Skeletal muscle satellite cell (primary cell): ENCODE data around the gene TMPRSS13.
"Not testable (repeated sequence)": the region's sequence is repeated elsewhere in the genome, so short reads cannot be mapped to it uniquely, and the experiment has no call there.

ENCODE experiments used
- H3K27me3 ChIP-seq: 2 replicates; pipeline ENCODE4 v1.7.0; 2013; ENCODE audit warnings: low read length; ENCODE audit not compliant: control insufficient read depth, insufficient read depth
- H3K36me3 ChIP-seq: 2 replicates; pipeline ENCODE4 v1.7.0; 2013; ENCODE audit warnings: mild to moderate bottlenecking, control low read depth, low read length; ENCODE audit not compliant: insufficient read depth
- H3K4me1 ChIP-seq: 2 replicates; pipeline ENCODE4 v1.7.0; 2013; ENCODE audit warnings: low read length; ENCODE audit not compliant: control insufficient read depth, insufficient read depth
- H3K4me2 ChIP-seq: 2 replicates; pipeline ENCODE4 v1.7.0; 2013; ENCODE audit warnings: mild to moderate bottlenecking, low read length
- H3K4me3 ChIP-seq: 2 replicates; pipeline ENCODE4 v1.7.0; 2013; ENCODE audit warnings: low read length
- H3K9ac ChIP-seq: 2 replicates; pipeline ENCODE4 v1.7.0; 2013; ENCODE audit warnings: mild to moderate bottlenecking, low read depth, low read length, moderate library complexity
- H3K9me3 ChIP-seq: replicated peaks from 2 replicates; pipeline ENCODE4 v1.7.0; 2013; ENCODE audit warnings: mild to moderate bottlenecking, control low read depth, low read length

TMPRSS13 gene

GRCh38 chr11:117872420-117872961, 56.7 kb downstream of the TMPRSS13 start:
- Histone ChIP-seq H3K9ac (no peak overlapping the region), H3K4me2 (no peak overlapping the region), H3K36me3 (no peaks in the 10 kb centered on the region), H3K4me1 (no peaks in the 10 kb centered on the region), H3K4me3 (no peak overlapping the region), H3K27me3 (peaks cover 87% of the 10 kb centered on the region), H3K9me3 (no peaks in the 10 kb centered on the region)

DNA sequence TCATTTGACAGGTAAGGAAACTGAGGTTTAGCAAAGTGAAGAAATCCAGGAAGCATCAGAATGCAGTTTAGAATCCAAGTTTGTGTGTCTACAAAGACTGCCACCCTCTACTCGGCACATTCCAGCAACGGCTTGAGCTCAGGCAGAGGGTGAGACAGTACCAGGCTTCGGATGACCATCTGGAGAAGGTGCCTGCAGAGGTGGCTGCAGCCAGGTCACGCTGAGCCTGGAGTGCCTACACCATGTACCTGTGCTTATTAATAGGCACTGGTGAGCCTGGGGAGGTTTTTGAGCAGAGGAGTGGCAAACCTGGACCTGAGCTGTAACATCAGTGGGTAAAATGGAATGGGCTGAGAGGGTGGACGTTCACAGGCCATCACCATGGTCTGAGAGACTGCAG, 57.4 kb downstream of the TMPRSS13 start:
- H3K9me3 ChIP-seq, result no peaks in the 10 kb centered on the region
- H3K4me1 ChIP-seq, result no peaks in the 10 kb centered on the region
- no peak overlapping the region for H3K9ac ChIP-seq
- no peak overlapping the region for H3K4me2 ChIP-seq
- H3K27me3 ChIP-seq, result peaks cover 87% of the 10 kb centered on the region
- no peak overlapping the region for H3K4me3 ChIP-seq
- H3K36me3 ChIP-seq, result no peaks in the 10 kb centered on the region

DNA sequence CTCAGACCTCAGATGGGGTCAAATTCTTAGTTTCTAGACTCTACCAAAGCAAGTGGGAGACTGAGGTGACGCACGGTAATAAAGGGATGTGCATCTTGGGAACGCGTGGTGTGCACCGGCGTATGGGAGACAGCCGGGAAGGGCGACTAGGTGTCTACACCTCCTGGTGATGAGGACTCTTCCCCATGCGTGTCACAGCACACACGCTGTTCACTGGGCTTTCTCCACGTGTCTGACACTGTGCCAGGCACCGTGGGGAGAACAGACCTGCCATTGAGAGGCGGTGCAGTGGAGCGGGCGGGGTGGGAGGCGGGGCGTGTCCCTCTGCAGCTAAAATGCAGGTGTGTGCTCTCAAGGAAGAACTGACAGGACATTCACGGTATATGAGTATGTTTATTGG, 58.0 kb downstream of the TMPRSS13 start:
- H3K27me3 ChIP-seq, result peaks cover 91% of the 10 kb centered on the region
- H3K36me3 ChIP-seq, result no peaks in the 10 kb centered on the region
- H3K9me3 ChIP-seq, result no peaks in the 10 kb centered on the region
- no peak overlapping the region for H3K4me3 ChIP-seq
- no peak overlapping the region for H3K9ac ChIP-seq
- no peak overlapping the region for H3K4me2 ChIP-seq
- H3K4me1 ChIP-seq, result no peaks in the 10 kb centered on the region

- no peaks in the 10 kb centered on the region for H3K4me1 ChIP-seq
- H3K9me3 ChIP-seq, result no peaks in the 10 kb centered on the region
- no peaks in the 10 kb centered on the region for H3K36me3 ChIP-seq
- H3K27me3 ChIP-seq, result peaks cover 83% of the 10 kb centered on the region
- no peak overlapping the region for H3K4me2 ChIP-seq
- no peak overlapping the region for H3K4me3 ChIP-seq
- H3K9ac ChIP-seq, result no peak overlapping the region
Measured at GRCh38 chr11:117870103-117870952, 58.9 kb downstream of the TMPRSS13 start.

GRCh38 chr11:117869604-117870003, 59.6 kb downstream of the TMPRSS13 start:
- H3K4me3 ChIP-seq, result no peak overlapping the region
- H3K9me3 ChIP-seq, result no peaks in the 10 kb centered on the region
- no peaks in the 10 kb centered on the region for H3K4me1 ChIP-seq
- no peak overlapping the region for H3K9ac ChIP-seq
- no peaks in the 10 kb centered on the region for H3K36me3 ChIP-seq
- peaks cover 75% of the 10 kb centered on the region for H3K27me3 ChIP-seq
- H3K4me2 ChIP-seq, result no peak overlapping the region

GRCh38 chr11:117868815-117869561, 60.2 kb downstream of the TMPRSS13 start:
- H3K9ac ChIP-seq, result no peak overlapping the region
- peaks cover 73% of the 10 kb centered on the region for H3K27me3 ChIP-seq
- no peaks in the 10 kb centered on the region for H3K36me3 ChIP-seq
- no peak overlapping the region for H3K4me3 ChIP-seq
- H3K4me1 ChIP-seq, result no peaks in the 10 kb centered on the region
- H3K4me2 ChIP-seq, result no peak overlapping the region
- H3K9me3 ChIP-seq, result no peaks in the 10 kb centered on the region

DNA sequence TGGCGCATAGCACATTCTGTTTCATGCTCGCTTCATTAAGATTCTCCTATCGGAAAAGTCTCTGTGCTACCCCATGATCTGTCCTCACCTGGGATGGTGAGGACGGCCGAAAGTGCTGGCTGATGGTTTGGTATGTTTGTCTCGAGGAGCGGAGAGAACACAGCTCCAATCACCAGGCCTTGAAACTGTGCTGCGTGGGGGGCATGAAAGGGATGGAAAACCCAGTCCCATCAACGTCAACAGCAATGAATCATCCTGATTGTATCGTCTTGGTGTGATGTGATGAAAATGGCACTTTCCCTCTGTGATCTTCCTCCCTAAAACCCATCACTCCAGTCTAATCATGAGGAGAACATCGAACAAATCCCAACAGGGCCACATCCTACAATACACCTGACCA, 61.1 kb downstream of the TMPRSS13 start:
- no peak overlapping the region for H3K4me3 ChIP-seq
- H3K9me3 ChIP-seq, result no peaks in the 10 kb centered on the region
- no peaks in the 10 kb centered on the region for H3K36me3 ChIP-seq
- no peaks in the 10 kb centered on the region for H3K4me1 ChIP-seq
- peaks cover 70% of the 10 kb centered on the region for H3K27me3 ChIP-seq
- no peak overlapping the region for H3K4me2 ChIP-seq
- H3K9ac ChIP-seq, result no peak overlapping the region

- H3K9me3 ChIP-seq, result no peaks in the 10 kb centered on the region
- no peaks in the 10 kb centered on the region for H3K4me1 ChIP-seq
- H3K9ac ChIP-seq, result no peak overlapping the region
- no peak overlapping the region for H3K4me3 ChIP-seq
- no peak overlapping the region for H3K4me2 ChIP-seq
- H3K27me3 ChIP-seq, result peaks cover 71% of the 10 kb centered on the region
- no peaks in the 10 kb centered on the region for H3K36me3 ChIP-seq
Measured at GRCh38 chr11:117866526-117866925, 62.7 kb downstream of the TMPRSS13 start.

DNA sequence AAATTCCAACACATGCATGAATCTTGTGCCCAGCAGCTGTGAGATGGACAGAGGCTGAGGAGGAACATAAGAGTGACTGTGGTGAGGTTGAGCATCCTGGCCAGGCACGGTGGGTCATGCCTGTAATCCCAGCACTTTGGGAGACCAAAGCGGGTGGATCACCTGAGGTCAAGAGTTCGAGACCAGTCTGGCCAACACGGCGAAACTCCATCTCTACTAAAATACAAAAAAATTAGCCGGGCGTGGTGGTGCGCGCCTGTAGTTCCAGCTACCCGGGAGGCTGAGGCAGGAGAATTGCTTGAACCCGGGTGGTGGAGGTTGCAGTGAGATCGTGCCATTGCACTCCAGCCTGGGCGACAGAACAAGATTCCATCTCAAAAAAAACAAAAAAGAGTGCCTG, 63.7 kb downstream of the TMPRSS13 start:
- H3K36me3 ChIP-seq, H3K9me3 ChIP-seq, H3K9ac ChIP-seq, H3K4me2 ChIP-seq, H3K4me1 ChIP-seq, H3K4me3 ChIP-seq: not testable (repeated sequence)
- peaks cover 68% of the 10 kb centered on the region for H3K27me3 ChIP-seq

DNA sequence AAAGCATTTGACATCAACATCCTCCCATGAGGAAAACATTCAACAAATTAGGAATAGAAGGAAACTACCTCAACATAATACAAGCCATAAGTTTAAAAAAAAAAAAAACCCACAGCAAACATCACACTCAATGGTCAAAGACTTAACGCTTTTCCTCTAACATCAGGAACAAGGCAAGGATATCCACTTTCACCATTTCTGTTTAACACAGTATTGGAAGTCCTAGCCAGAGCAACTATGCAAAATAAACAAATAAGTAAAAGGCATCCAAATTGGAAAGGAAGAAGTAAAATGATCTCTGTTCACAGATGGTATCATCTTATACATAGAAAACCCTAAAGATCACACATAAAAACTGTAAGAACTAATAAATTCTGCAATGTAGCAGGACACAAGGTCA, 65.8 kb downstream of the TMPRSS13 start:
- H3K36me3 ChIP-seq, result no peaks in the 10 kb centered on the region
- H3K4me2 ChIP-seq, result no peak overlapping the region
- H3K4me1 ChIP-seq, result no peaks in the 10 kb centered on the region
- H3K4me3 ChIP-seq, result no peak overlapping the region
- no peaks in the 10 kb centered on the region for H3K9me3 ChIP-seq
- H3K27me3 ChIP-seq, result peaks cover 52% of the 10 kb centered on the region
- H3K9ac ChIP-seq, result no peak overlapping the region

DNA sequence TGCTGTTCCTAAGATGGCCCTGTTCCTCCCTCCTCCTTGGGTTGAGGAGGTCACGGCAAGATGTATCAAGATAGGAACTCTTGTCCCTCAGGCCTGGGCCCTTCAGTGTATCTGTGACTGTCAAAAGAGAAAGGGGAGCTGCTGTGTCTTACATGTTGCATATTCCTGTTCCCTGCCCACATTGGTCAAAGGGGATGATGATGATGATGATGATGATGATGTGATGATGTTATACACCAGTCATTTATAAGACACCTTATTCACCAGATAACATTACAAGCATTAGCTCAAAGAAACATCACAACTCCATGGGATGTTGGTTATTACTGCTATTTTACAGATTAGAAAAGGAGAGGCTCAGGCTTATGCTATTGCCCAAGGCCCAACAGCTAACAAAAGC, 66.4 kb downstream of the TMPRSS13 start:
- Histone ChIP-seq H3K27me3 (peaks cover 45% of the 10 kb centered on the region), H3K4me3 (no peak overlapping the region), H3K9me3 (no peaks in the 10 kb centered on the region), H3K4me2 (no peak overlapping the region), H3K36me3 (no peaks in the 10 kb centered on the region), H3K9ac (no peak overlapping the region), H3K4me1 (no peaks in the 10 kb centered on the region)
